H1 (cell line): ENCODE data around the gene GSX1. TPM values are rescaled to one million over a fixed set of nuclear protein-coding genes. Genes with fewer than 3 reads are reported as not detected.

Experiments used
- CTCF ChIA-PET: fragments of 300-600 bp; sonication (Branson Sonifier 250); formaldehyde crosslinking; loops from one replicate; lab custom pipeline; 2021; ENCODE audit not compliant: partially characterized antibody; lab: Charles Lee
- POLR2A ChIA-PET: fragments of 300-600 bp; sonication (Branson Sonifier 250); formaldehyde crosslinking; loops from one replicate; lab custom pipeline; 2021; ENCODE audit warnings: inconsistent platforms; ENCODE audit not compliant: partially characterized antibody; lab: Charles Lee
- DNase-seq, 2 experiments: peaks; one replicate each; pipeline versions ENCODE4 v3.0.0 to v3.0.0-alpha.2; 2010 to 2022; ENCODE audit warnings: low spot score in 2 of 2, low read depth in 1 of 2, mixed read lengths in 1 of 2
- FAIRE-seq: peaks from 2 replicates; lab custom pipeline; 2011; peaks lifted over from hg19 to GRCh38; lab: Jason Lieb, UNC
- H2AFZ ChIP-seq: 2 replicates; pipeline ENCODE4 v1.8.1; 2012; ENCODE audit warnings: low read length, inconsistent platforms
- H2AK5ac ChIP-seq: 2 replicates; pipeline ENCODE4 v1.6.1; 2013; ENCODE audit warnings: low read depth, low read length
- H2BK120ac ChIP-seq: replicated peaks from 2 replicates; pipeline ENCODE3; 2013; ENCODE audit warnings: low read depth, low read length, inconsistent platforms
- H2BK12ac ChIP-seq: 2 replicates; pipeline ENCODE4 v1.6.1; 2013; ENCODE audit warnings: low read depth, low read length
- H2BK15ac ChIP-seq: 2 replicates; pipeline ENCODE4 v1.6.1; 2013; ENCODE audit warnings: low read length
- H2BK20ac ChIP-seq: 2 replicates; pipeline ENCODE4 v1.6.1; 2013; ENCODE audit warnings: low read length
- H2BK5ac ChIP-seq: 2 replicates; pipeline ENCODE4 v1.6.1; 2013; ENCODE audit warnings: low read depth, low read length
- H3K14ac ChIP-seq: 2 replicates; pipeline ENCODE4 v1.6.1; 2013; ENCODE audit warnings: inconsistent platforms; ENCODE audit not compliant: insufficient read length
- H3K18ac ChIP-seq: 2 replicates; pipeline ENCODE4 v1.6.1; 2013; ENCODE audit warnings: low read length; ENCODE audit errors: extremely low read depth
- H3K23ac ChIP-seq: 2 replicates; pipeline ENCODE4 v1.6.1; 2013; ENCODE audit warnings: inconsistent platforms; ENCODE audit not compliant: insufficient read length
- H3K23me2 ChIP-seq: 2 replicates; pipeline ENCODE4 v1.6.1; 2013; ENCODE audit warnings: low read depth, low read length
- H3K27ac ChIP-seq: 2 replicates; pipeline ENCODE4 v1.6.1; 2011; ENCODE audit warnings: low read depth, low read length, inconsistent platforms
- H3K27me3 ChIP-seq, 4 experiments: replicated peaks in 1 of 4; 1 replicate in 1 of 4; 2 replicates in 3 of 4; pipeline versions ENCODE4 v1.6.1 to v1.8.1; 2011 to 2013; ENCODE audit warnings: low read length in 3 of 4, mild to moderate bottlenecking in 3 of 4, inconsistent platforms in 2 of 4, mixed read lengths in 2 of 4, moderate library complexity in 1 of 4; ENCODE audit not compliant: control insufficient read depth in 3 of 4, insufficient read depth in 3 of 4; ENCODE audit errors: extremely low read depth in 1 of 4
- H3K36me3 ChIP-seq, 4 experiments: 2 replicates each; pipeline versions ENCODE4 v1.6.1 to v1.8.1; 2011 to 2013; ENCODE audit warnings: mild to moderate bottlenecking in 4 of 4, low read length in 3 of 4, moderate library complexity in 2 of 4, control low read depth in 1 of 4, inconsistent platforms in 1 of 4; ENCODE audit not compliant: insufficient read depth in 4 of 4, control insufficient read depth in 2 of 4
- H3K4ac ChIP-seq: replicated peaks from 2 replicates; pipeline ENCODE3; 2013; ENCODE audit warnings: low read length, low read depth, mixed read lengths, inconsistent platforms; ENCODE audit not compliant: insufficient read length
- H3K4me1 ChIP-seq, 4 experiments: replicated peaks in 1 of 4; 1 replicate in 1 of 4; 2 replicates in 3 of 4; pipeline versions ENCODE4 v1.6.1 to v1.8.1; 2011 to 2013; ENCODE audit warnings: low read length in 3 of 4, inconsistent platforms in 2 of 4, mixed read lengths in 1 of 4; ENCODE audit not compliant: insufficient read depth in 4 of 4, control insufficient read depth in 3 of 4
- H3K4me2 ChIP-seq, 2 experiments: 2 replicates each; pipeline versions ENCODE4 v1.6.1 to v1.8.1; 2011 to 2013; ENCODE audit warnings: low read depth in 2 of 2, low read length in 2 of 2, control low read depth in 1 of 2, inconsistent platforms in 1 of 2, mild to moderate bottlenecking in 1 of 2; ENCODE audit not compliant: insufficient read depth in 1 of 2
- H3K4me3 ChIP-seq, 4 experiments: fragments of 200-600, 300-600 bp in 1 of 4; sonication (generic), shearing (Covaris generic), sonication (Bioruptor Twin) in 1 of 4; 2 replicates each; pipeline versions ENCODE4 v1.5.1 to v1.8.1; 2011 to 2016; ENCODE audit warnings: low read length in 4 of 4, low read depth in 3 of 4, control low read depth in 2 of 4, inconsistent platforms in 2 of 4, mild to moderate bottlenecking in 2 of 4, mixed read lengths in 1 of 4, moderate library complexity in 1 of 4; ENCODE audit not compliant: insufficient read depth in 2 of 4; ENCODE audit errors: extremely low read depth in 1 of 4
- H3K56ac ChIP-seq: replicated peaks from 2 replicates; pipeline ENCODE3; 2013; ENCODE audit warnings: low read depth, mild to moderate bottlenecking, mixed read lengths, low read length, inconsistent platforms; ENCODE audit not compliant: insufficient read length
- H3K79me1 ChIP-seq: 2 replicates; pipeline ENCODE4 v1.6.1; 2013; ENCODE audit warnings: low read depth, low read length, control low read depth
- H3K79me2 ChIP-seq, 2 experiments: 2 replicates each; pipeline versions ENCODE4 v1.6.1 to v1.8.1; 2012 to 2013; ENCODE audit warnings: low read length in 2 of 2, mild to moderate bottlenecking in 2 of 2, inconsistent platforms in 1 of 2; ENCODE audit not compliant: insufficient read depth in 2 of 2, control insufficient read depth in 1 of 2
- H3K9ac ChIP-seq, 4 experiments: replicated peaks in 1 of 4; 1 replicate in 1 of 4; 2 replicates in 3 of 4; pipeline versions ENCODE4 v1.6.1 to v1.8.1; 2011 to 2013; ENCODE audit warnings: low read depth in 3 of 4, low read length in 3 of 4, control low read depth in 2 of 4, mild to moderate bottlenecking in 2 of 4, moderate library complexity in 2 of 4, inconsistent platforms in 1 of 4; ENCODE audit errors: extremely low read depth in 1 of 4
- H3K9me3 ChIP-seq, 2 experiments: 2 replicates each; pipeline versions ENCODE4 v1.6.1 to v1.8.1; 2012 to 2013; ENCODE audit warnings: mild to moderate bottlenecking in 2 of 2, moderate library complexity in 2 of 2, control low read depth in 1 of 2, inconsistent platforms in 1 of 2, low read depth in 1 of 2, low read length in 1 of 2, mixed read lengths in 1 of 2; ENCODE audit not compliant: insufficient read depth in 2 of 2
- H4K20me1 ChIP-seq, 2 experiments: replicated peaks in 1 of 2; 2 replicates each; pipeline versions ENCODE3 to v1.8.1; 2011 to 2013; ENCODE audit warnings: inconsistent platforms in 2 of 2, low read length in 2 of 2, mild to moderate bottlenecking in 1 of 2; ENCODE audit not compliant: insufficient read depth in 2 of 2, control insufficient read depth in 1 of 2
- H4K5ac ChIP-seq: 2 replicates; pipeline ENCODE4 v1.6.1; 2013; ENCODE audit warnings: low read length, low read depth, mixed read lengths, inconsistent platforms; ENCODE audit not compliant: insufficient read length
- H4K8ac ChIP-seq: 2 replicates; pipeline ENCODE4 v1.8.0; 2013; ENCODE audit warnings: mild to moderate bottlenecking, moderate library complexity, low read length, inconsistent platforms; ENCODE audit not compliant: insufficient read depth; ENCODE audit errors: extremely low read depth
- H4K91ac ChIP-seq: replicated peaks from 2 replicates; pipeline ENCODE3; 2013; ENCODE audit warnings: low read length, mixed read lengths, inconsistent platforms; ENCODE audit not compliant: insufficient read length
- BCL11A ChIP-seq, 2 experiments: IDR thresholded peaks; one replicate each; pipeline ENCODE4 v1.6.1; 2011; ENCODE audit warnings: low read depth in 2 of 2, low read length in 2 of 2, mild to moderate bottlenecking in 2 of 2
- EP300 ChIP-seq, 2 experiments: IDR thresholded peaks; 1 replicate in 1 of 2; 2 replicates in 1 of 2; pipeline ENCODE4 v1.6.1; 2011 to 2012; ENCODE audit warnings: low read depth in 2 of 2, low read length in 2 of 2, mild to moderate bottlenecking in 2 of 2, borderline replicate concordance in 1 of 2, inconsistent platforms in 1 of 2, moderate library complexity in 1 of 2
- EZH2 ChIP-seq: fragments of 200-600 bp; sonication (generic); IDR thresholded peaks from 2 replicates; pipeline ENCODE4 v1.7.1; 2012; ENCODE audit warnings: low read depth, mild to moderate bottlenecking, moderate library complexity, low read length, inconsistent platforms; ENCODE audit not compliant: severe bottlenecking
- KDM1A ChIP-seq: fragments of 200-600, 300-600 bp; sonication (generic); IDR thresholded peaks from 2 replicates; pipeline ENCODE4 v1.7.1; 2016; ENCODE audit warnings: mild to moderate bottlenecking, low read length, borderline replicate concordance
- KDM5A ChIP-seq: fragments of 200-600 bp; IDR thresholded peaks from 2 replicates; pipeline ENCODE4 v1.7.1; 2012; ENCODE audit warnings: mild to moderate bottlenecking, low read length, inconsistent platforms, mixed read lengths
- RBBP5 ChIP-seq: IDR thresholded peaks from 2 replicates; pipeline ENCODE4 v1.7.1; 2012; ENCODE audit warnings: low read depth, mild to moderate bottlenecking, inconsistent platforms, low read length, moderate library complexity, borderline replicate concordance
- RFX5 ChIP-seq: IDR thresholded peaks from 2 replicates; pipeline ENCODE4 v1.6.1; 2011; ENCODE audit warnings: low read depth, low read length, improper control_type of control experiment, borderline replicate concordance
- SAP30 ChIP-seq: fragments of 300-600 bp; sonication (generic); IDR thresholded peaks from 2 replicates; pipeline ENCODE4 v1.7.1; 2012; ENCODE audit warnings: low read length, moderate library complexity, mild to moderate bottlenecking, inconsistent platforms; ENCODE audit not compliant: insufficient read depth, insufficient replicate concordance
- SRF ChIP-seq: IDR thresholded peaks from 2 replicates; pipeline ENCODE4 v1.6.1; 2011; ENCODE audit warnings: mild to moderate bottlenecking, low read depth, low read length, moderate library complexity
- TCF12 ChIP-seq: IDR thresholded peaks from 2 replicates; pipeline ENCODE4 v1.6.1; 2011; ENCODE audit warnings: low read depth, mild to moderate bottlenecking, low read length
- WGBS, 2 experiments: shearing (Covaris generic) in 1 of 2; methylation state at CpG; one replicate each; pipeline versions ENCODE4 v1.1.6 to v1.1.7; 2013 to 2015; ENCODE audit warnings: low lambda C conversion rate in 2 of 2, mixed read lengths in 2 of 2, inconsistent platforms in 1 of 2, low coverage in 1 of 2, missing lambda C conversion rate in 1 of 2; ENCODE audit not compliant: insufficient replicate concordance in 2 of 2, insufficient coverage in 1 of 2, insufficient read length in 1 of 2; ENCODE audit errors: extremely low coverage in 1 of 2, missing lambda C conversion rate in 1 of 2; 5-methylcytosine and 5-hydroxymethylcytosine counted together
- polyA plus RNA-seq, 7 experiments: library from polyadenylated mRNA; depleted of rRNA in 3 of 7; stranded (reverse) in 5 of 7; unstranded in 2 of 7; fragments of >200 nt in 5 of 7; fragments of 200-250 nt in 2 of 7; gene quantifications; 1 replicate in 5 of 7; 2 replicates in 1 of 7; 4 replicates in 1 of 7; pipeline versions ENCODE4 v1.2.1 to v1.2.3, GENCODE V29; 2011 to 2013; ENCODE audit warnings: missing spikeins in 2 of 7, mixed read lengths in 2 of 7
- total RNA-seq: library from RNA; stranded (reverse); fragmentation: NEBNext Ultra II Directional; extraction: Animal tissue kit (Norgen Biotek cat#: 25700); gene quantifications from 2 replicates; pipeline ENCODE4 v1.2.1, GENCODE V29; 2021
- TF ChIP-seq, protein P1 (sequence below): IDR thresholded peaks from 2 replicates; pipeline ENCODE4 v1.6.1; 2012; ENCODE audit warnings: inconsistent platforms

GSX1 gene
- total and polyA plus RNA-seq, 2 of the 8 experiments (the other 6 are each of a cell fraction or from before 2014, with no cell fraction given) = not detected

DNA sequence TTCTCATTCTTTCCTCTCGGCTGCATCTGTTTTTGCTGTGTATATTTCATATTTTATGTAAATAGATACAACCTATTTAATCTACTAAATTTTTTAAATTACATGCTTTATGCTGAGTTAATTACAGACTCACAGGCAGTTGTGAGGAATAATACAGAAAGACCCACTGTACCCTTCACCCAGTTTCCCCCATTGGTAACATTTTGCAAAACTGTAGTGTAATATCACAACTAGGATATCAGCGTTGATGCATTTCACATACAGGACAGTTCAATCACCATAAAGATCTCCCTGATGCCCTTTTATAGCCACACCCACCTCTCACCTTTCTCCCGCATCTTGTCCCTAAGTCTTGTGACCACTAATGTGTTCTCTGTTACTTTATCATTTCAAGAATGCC, 43.5 kb downstream of the GSX1 start:
- Histone ChIP-seq H3K79me2 (no peaks in the 10 kb centered on the region), H3K4ac (no peak overlapping the region), H3K4me2 (no peak overlapping the region), H2BK15ac (no peak overlapping the region), H3K23me2 (no peaks in the 10 kb centered on the region), H3K56ac (no peak overlapping the region), H3K79me1 (no peaks in the 10 kb centered on the region), H3K36me3 (no peaks in the 10 kb centered on the region)
- TF ChIP-seq BCL11A (IDR thresholded peaks at IDR 0.05; ENCODE audit: low read depth in 2 of 2, low read length in 2 of 2) = no peak
- no peak for TF ChIP-seq RFX5
- no peak for TF ChIP-seq EP300 (IDR thresholded peaks at IDR 0.05; ENCODE audit: borderline replicate concordance in 1 of 2, low read depth in 2 of 2, low read length in 2 of 2)
- TF ChIP-seq TCF12 = no peak
- TF ChIP-seq KDM5A = no peak
- TF ChIP-seq, protein P1, sequence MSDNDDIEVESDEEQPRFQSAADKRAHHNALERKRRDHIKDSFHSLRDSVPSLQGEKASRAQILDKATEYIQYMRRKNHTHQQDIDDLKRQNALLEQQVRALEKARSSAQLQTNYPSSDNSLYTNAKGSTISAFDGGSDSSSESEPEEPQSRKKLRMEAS = no peak
- no peak for TF ChIP-seq RBBP5
- TF ChIP-seq EZH2 = no peak
- no peak for TF ChIP-seq KDM1A
- no peak for TF ChIP-seq SRF
- TF ChIP-seq SAP30 = no peak
- TF ChIP-seq, all 59 proteins: peak for 0
- H3K27me3 ChIP-seq = peaks cover 0 to 12% (median 3%) of the 10 kb centered on the region in 4 experiments; a peak in 6 of 7 replicates
- no peak for FAIRE-seq
- H2BK5ac ChIP-seq = no peak overlapping the region
- no peak overlapping the region for H3K27ac ChIP-seq
- CTCF ChIA-PET = interaction anchor here (1.0 to 4.6 kb wide), 3 partner anchors 9 to 462 kb away, joined by 3 to 23 read pairs (median 4); no protein-coding TSS in a partner anchor
- no peaks in the 10 kb centered on the region for H3K9me3 ChIP-seq
- 85% methylated on average over 3 of the region's 3 CpGs; no CpG with 5 or more reads in 1 of the 2 experiments for WGBS, 2 experiments
- H2AK5ac ChIP-seq = no peak overlapping the region
- no peak overlapping the region for H2BK120ac ChIP-seq
- H4K8ac ChIP-seq = no peak overlapping the region
- H3K9ac ChIP-seq = no peak overlapping the region
- H3K14ac ChIP-seq = no peak overlapping the region
- H4K20me1 ChIP-seq = no peaks in the 10 kb centered on the region
- no peak overlapping the region for H3K4me3 ChIP-seq
- no peak overlapping the region for H2BK12ac ChIP-seq
- no peak for DNase-seq
- H3K4me1 ChIP-seq = no peaks in the 10 kb centered on the region
- no peak overlapping the region for H2AFZ ChIP-seq
- H2BK20ac ChIP-seq = no peak overlapping the region
- no peak overlapping the region for H3K23ac ChIP-seq
- H4K5ac ChIP-seq = no peak overlapping the region
- no peak overlapping the region for H3K18ac ChIP-seq
- no peak overlapping the region for H4K91ac ChIP-seq
- POLR2A ChIA-PET = no interaction called here
